Measurements from ENCODE around the gene TEX12.

The TEX12 gene

GRCh38 chr11:112129656-112130055 is 37.5 kb upstream of the TEX12 start:
- no peak for DNase-seq (ENCODE audit: low read depth)
- TF ChIP-seq, protein P1, sequence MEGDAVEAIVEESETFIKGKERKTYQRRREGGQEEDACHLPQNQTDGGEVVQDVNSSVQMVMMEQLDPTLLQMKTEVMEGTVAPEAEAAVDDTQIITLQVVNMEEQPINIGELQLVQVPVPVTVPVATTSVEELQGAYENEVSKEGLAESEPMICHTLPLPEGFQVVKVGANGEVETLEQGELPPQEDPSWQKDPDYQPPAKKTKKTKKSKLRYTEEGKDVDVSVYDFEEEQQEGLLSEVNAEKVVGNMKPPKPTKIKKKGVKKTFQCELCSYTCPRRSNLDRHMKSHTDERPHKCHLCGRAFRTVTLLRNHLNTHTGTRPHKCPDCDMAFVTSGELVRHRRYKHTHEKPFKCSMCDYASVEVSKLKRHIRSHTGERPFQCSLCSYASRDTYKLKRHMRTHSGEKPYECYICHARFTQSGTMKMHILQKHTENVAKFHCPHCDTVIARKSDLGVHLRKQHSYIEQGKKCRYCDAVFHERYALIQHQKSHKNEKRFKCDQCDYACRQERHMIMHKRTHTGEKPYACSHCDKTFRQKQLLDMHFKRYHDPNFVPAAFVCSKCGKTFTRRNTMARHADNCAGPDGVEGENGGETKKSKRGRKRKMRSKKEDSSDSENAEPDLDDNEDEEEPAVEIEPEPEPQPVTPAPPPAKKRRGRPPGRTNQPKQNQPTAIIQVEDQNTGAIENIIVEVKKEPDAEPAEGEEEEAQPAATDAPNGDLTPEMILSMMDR (IDR thresholded peaks at IDR 0.05; ENCODE audit: low read length, missing control alignments), result no peak

DNA sequence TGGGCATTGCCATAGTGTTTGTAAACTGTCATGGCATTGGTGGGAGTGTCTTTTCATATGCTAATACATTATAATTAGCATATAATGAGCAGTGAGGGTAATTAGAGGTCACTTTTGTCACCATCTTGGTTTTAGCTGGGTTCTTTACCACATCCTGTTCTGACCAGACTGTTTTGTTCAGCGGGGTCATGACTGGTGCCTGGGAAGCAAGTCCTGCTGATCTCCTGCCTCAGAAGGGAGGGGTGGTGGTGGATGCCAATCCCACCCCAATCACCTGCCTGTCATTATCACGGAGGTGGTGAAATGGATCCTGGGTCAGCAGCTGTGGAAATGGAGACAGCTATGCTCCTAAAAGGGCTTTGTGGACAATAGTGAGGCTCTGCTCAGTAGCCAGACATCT is 34.4 kb upstream of the TEX12 start:
- no peak for DNase-seq (ENCODE audit: low read depth)
- TF ChIP-seq, protein P1 (IDR thresholded peaks at IDR 0.05; ENCODE audit: low read length, missing control alignments), result no peak
- no peak overlapping the region for H3K4me3 ChIP-seq (replicated peaks; ENCODE audit: low read depth, low read length)

More at GRCh38 chr11:112129656-112130055, 37.5 kb upstream of the TEX12 start:
- no peak overlapping the region for H3K4me3 ChIP-seq (replicated peaks; ENCODE audit: low read depth, low read length)

DNA sequence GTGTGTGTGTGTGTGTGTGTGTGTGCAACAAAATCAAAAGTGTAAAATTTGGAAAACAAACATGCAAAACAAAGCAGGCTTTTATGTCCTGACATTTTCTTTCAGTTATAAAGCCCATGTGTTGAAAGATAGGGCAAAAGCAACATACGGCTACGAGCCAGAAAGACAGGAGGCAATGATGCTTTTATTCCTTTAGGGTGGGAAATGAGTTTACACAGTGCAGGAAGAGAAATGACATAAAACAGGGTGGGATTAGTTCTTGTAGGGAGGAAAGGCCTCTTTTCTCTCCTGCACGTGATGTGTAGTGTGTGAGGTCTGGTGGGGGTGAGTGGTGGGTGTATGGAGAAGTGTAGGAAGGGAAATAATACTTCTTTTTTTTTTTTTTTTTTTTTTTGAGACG is 32.7 kb upstream of the TEX12 start:
- H3K4me3 ChIP-seq (replicated peaks; ENCODE audit: low read depth, low read length), result no peak overlapping the region
- DNase-seq (ENCODE audit: low read depth), result no peak
- TF ChIP-seq, protein P1 (IDR thresholded peaks at IDR 0.05; ENCODE audit: low read length, missing control alignments), result no peak

DNA sequence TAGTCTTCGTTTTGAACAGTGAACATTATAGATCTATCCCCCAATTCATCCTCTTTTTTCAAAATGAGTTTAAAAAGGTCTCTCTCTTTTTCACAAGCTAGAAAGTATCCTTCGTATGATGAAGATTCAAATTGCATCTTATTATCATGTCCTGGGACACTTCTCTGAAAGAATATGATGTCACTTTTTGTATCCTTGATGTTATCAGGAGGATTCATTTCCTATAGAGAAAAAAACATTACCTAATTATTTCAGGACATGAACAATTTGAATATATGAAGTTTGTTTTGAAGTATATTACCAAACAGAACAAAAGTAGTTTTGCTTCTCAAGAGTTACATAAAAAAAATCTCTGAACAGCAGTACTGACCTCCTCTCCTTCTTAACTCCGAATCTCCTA is 23.6 kb upstream of the TEX12 start:
- DNase-seq (ENCODE audit: low read depth), result no peak
- TF ChIP-seq, protein P1 (IDR thresholded peaks at IDR 0.05; ENCODE audit: low read length, missing control alignments), result no peak
- no peak overlapping the region for H3K4me3 ChIP-seq (replicated peaks; ENCODE audit: low read depth, low read length)

GRCh38 chr11:112150517-112150916 is 16.7 kb upstream of the TEX12 start:
- H3K4me3 ChIP-seq (replicated peaks; ENCODE audit: low read depth, low read length), result no peak overlapping the region
- no peak for DNase-seq (ENCODE audit: low read depth)
- TF ChIP-seq, protein P1 (IDR thresholded peaks at IDR 0.05; ENCODE audit: low read length, missing control alignments), result no peak

DNA sequence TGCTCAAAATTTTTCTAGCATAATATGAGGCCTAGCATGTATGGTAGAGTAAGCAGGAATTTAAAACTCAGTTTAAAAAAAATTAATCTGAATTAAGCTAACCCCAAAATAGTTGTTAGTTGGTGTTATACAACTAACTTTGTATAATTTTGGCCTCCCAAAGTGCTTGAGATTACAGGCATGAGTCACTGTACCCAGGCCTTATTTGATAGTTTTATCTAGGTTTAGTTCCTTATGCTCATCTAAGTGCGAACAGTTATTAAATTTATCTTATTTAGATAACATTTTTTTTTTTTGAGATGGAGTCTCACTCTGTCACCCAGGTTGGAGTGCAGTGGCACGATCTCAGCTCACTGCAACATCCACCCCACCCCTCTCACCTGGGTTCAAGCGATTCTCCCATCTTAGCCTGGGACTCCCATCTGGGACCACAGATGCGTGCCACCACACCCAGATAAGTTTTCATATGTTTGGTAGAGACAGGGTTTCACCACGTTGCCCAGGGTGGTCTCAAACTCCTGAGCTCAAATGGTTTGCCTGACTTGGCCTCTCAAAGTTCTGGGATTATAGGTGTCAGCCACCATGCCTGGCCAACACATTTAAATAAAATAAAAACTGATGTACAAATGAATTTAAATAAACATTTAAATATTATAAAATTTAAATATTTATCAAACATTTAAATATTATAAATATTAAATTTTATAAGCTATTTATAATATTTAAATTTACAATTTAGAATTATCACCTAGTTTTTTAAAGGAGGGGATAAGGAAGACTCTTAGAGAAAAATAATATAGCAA is 10.8 kb upstream of the TEX12 start:
- DNase-seq (ENCODE audit: low read depth), result peak; percentile 16
- TF ChIP-seq, protein P1 (IDR thresholded peaks at IDR 0.05; ENCODE audit: low read length, missing control alignments), result no peak
- no peak overlapping the region for H3K4me3 ChIP-seq (replicated peaks; ENCODE audit: low read depth, low read length)

All from fibroblast of pulmonary artery (primary cell).